HG02623 (cell line): Measurements from ENCODE around the gene CDH12.

Experiments
- ATAC-seq: cut with Tn5 transposase; IDR thresholded peaks from one replicate; pipeline ENCODE4 v1.9.1; 2021; ENCODE audit warnings: moderate library complexity; ENCODE audit not compliant: unreplicated experiment

The CDH12 gene

GRCh38 chr5:21856987-21857386 is 996.2 kb downstream of the CDH12 start:
- no peak for ATAC-seq

DNA sequence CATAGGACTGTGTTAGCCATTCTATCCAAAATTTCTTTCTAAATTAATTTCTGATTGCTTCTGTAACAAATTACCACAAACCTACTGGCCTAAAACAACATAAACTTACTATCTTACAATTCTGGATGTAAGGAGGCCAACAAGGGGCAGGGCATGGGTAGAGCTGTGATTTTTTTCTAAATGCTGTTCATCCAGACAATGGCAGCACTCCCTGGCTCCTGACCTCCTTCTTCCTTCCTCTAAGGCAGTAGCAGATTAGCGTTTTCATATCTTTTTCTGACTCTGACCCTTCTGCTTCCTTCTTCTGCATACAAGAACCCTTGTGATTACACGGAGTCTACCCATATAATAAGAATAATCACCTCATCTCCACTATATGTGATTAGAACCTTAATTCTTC is 1005.8 kb downstream of the CDH12 start:
- no peak for ATAC-seq

GRCh38 chr5:21844960-21845359 is 1008.2 kb downstream of the CDH12 start:
- ATAC-seq: no peak

DNA sequence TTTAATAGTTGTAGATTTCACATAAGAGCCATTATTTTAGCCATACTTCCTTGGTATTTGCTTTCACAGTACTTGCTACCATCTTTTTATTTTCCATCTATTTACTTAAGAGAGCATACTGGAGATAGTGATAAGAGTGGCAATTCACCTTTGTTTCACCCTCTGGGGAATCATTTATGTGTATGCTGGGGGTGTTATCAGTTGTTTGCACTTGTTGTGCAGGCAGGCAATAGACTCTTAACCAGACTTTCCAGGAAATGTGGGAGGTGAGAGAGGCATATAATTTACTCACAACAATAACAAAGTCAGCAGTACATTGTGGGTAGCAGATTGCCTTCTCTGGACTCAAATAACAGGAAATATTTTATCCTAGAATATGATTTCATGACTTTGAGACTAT is 1018.3 kb downstream of the CDH12 start:
- ATAC-seq: no peak

DNA sequence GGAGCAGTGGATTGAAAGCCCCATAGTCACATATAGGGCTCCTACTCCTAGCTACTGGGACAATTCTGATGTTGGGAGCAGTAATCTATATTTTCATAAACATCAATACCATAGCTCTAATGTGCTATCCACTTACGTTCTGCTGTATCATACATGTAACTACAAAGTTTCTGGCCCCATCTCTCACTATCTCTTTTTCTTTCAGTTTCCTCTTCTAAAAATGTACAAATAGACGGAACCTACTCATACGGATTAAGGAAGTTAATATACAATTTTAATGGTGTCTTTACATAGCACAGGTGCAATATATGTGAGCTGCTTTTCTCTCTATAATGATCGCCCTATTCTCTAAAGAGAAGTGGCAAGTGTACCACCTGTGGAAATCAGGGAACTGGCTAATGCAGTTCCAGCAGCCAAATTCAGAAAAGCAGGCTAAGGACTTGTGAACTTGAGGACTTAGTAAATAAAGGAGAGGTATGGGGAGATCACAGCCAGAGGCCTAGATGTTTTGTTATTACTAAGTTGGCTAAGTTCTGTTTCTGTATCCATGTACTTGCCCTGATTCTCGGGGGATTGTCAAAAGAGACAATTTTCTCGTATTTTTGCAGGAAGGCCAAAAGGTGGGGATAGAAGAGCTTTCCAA is 1021.9 kb downstream of the CDH12 start:
- ATAC-seq: peak; percentile 73

- peak; percentile 38 for ATAC-seq
These were observed 1026.3 kb downstream of the CDH12 start for GRCh38 chr5:21826884-21827283.

DNA sequence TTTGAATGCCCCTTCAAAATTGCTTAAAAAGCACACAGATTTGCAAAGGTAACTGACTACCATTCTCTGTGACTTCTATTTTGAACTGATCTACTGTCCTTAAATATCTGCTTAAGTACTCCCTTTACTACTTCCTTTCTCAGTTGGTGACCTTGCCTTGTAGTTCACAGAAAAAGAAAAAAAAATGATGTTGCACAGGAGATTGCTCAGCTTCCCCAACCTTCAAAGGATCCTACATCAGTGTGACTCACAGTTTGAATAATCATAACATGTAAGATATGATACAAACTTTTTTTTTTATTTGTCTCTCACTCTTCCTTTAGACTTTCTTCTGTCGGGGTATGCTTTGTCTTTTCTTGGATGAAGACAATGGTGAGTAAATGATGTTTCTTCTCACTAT is 1029.6 kb downstream of the CDH12 start:
- no peak for ATAC-seq

DNA sequence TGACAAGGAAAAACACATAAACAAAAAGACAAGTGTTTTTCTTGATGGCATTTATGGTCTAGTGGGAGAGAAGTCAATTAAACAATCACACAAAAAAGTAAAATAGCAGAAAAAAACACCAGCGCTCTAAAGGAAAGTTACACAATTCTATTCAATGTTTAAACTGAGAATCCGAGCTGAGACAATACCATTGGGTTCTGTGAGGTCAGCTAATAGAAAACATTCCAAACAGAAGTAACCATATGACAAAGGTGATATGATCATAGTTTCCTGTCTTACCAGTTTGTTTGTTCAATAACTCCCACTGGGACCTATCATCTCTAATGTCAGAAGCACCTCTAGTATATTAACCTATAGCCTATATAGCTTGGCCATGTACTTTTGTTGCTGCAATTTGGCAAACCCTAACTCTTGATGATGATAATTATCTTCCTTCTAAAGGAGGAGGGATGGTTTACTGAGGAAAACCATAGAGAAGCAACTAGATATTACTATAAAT is 1030.0 kb downstream of the CDH12 start:
- ATAC-seq: no peak

DNA sequence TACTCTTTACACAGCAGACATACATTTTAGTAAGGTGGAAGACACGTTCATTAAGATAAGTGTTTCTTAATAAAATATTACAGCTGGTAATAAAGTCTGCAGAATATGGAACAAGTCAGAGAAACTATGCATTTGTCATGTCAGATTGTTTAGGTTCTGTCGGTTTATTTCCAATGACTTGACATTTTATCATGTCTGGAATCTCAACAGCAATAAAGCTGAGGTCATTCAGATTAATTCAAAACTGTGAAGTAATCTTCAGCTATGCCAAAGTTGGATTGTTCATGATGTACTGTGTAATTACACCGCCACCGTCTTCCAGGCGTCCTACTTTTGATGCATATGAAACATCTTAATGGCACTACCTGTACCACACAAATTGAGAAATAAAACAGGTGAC is 1032.6 kb downstream of the CDH12 start:
- ATAC-seq: no peak

- no peak for ATAC-seq
These were observed 1034.8 kb downstream of the CDH12 start for GRCh38 chr5:21818370-21818720.

GRCh38 chr5:21817668-21818369 is 1035.3 kb downstream of the CDH12 start:
- no peak for ATAC-seq

GRCh38 chr5:21810737-21811316 is 1042.3 kb downstream of the CDH12 start:
- no peak for ATAC-seq

DNA sequence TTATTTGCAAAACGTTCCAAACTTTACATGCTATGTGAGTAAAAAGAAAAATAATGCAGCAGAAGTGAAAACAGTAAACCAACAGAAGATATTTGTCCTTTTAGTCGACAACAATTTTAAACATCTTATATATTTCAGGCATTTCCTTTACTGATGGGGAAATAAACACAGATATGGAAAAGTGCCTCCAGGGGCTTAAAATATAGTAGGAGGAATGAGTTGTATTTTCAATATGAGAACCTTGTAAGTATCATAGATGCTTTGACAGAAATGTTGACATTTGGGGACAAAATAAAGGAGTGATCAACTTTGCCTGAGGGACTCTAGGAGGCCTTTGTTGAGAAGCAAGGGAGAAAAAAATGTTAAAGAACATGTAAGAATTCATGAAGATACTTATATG is 1043.5 kb downstream of the CDH12 start:
- ATAC-seq: no peak

- no peak for ATAC-seq
These were observed 1045.2 kb downstream of the CDH12 start for GRCh38 chr5:21807953-21808352.

- no peak for ATAC-seq
These were observed 1046.2 kb downstream of the CDH12 start for GRCh38 chr5:21806943-21807342.

- no peak for ATAC-seq
These were observed 1046.9 kb downstream of the CDH12 start for GRCh38 chr5:21806271-21806670.

DNA sequence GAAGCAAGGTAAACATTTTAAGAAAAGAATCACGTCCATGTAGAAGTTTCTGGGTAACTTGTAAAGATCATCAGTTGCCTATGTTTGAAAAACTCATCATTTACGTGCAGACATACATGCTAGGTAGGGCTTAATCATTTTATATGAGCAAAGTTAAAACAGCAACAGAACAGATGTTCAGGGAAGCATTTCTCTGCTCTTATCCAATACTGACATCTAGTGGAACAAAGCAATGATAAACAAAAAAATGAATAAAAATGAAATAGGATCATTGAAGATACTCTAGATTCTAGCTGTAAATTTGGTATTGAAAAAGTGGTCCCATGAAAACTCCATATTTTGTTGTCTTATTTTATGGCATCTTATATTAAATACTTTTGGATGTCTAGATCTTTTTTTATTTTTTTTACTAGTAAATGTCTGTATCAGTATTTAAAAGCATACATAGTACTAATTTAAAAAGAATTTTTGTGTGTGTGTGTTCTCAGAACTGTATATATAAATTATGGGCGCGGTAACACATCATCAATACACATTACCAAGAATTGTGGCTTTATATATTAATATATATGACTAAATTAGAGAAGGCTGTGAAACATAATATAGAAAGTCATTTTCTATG is 1050.2 kb downstream of the CDH12 start:
- ATAC-seq: no peak

DNA sequence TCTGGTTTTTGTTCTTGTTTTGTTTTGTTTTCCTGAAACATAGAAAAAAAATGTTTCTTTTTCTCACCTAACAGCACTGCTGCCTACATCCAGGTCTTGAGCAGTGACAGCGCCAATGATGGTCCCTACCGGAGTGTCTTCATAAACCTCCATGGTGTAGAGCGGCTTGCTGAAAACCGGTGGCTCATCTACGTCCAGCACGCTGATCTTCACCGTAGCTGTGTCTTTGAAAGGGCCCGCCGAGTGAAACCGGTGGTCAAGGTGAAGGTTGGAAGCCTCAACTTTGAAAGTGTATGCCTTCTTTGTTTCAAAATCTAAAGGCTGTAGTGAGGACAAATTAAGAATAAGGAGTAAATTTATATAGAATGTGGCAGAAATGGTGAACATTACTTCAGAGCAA is 1051.0 kb downstream of the CDH12 start:
- no peak for ATAC-seq

DNA sequence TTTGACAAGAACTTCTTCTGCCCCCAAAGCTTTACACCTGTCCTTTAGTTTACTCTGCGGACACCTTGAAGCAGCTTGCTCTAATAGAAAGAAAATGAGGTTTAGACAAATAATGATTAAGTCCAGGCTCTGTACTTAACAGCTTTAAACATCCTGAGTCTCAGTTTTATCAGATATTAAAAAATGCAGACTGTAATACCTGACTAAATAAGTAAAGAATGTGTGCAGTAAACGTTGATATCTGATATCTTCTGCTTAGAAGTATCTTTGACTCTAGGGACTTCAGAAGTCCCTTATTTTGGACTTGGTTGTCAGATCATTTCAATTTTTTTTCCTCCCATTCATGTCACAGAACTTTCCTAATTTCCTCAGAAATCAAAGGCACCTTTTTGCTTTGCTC is 1060.4 kb downstream of the CDH12 start:
- ATAC-seq: no peak

- no peak for ATAC-seq
These were observed 1061.8 kb downstream of the CDH12 start for GRCh38 chr5:21791304-21791703.

DNA sequence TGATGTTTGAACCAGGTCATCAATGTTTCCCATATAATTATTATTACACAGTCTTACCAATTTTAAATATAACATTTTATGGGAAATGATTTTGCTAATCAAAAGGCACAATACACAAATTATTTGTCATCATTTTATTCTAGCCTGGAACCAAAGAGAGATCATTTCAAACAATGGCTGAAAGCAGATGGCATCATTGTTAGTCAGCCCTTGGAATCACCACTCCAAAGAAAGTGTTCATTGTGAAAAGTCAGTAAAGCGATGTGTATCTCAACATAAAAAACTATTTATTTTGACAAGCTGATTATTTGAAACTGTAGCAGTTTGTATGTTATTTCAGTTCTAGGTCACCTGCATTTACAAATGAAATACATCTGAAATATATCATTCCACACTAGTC is 1068.7 kb downstream of the CDH12 start:
- ATAC-seq: no peak
